AG10803 (cell line): ENCODE data around the gene DPH2.

Experiments used
- DNase-seq: peaks from one replicate; pipeline ENCODE4 v3.0.0; 2010; ENCODE audit warnings: low read depth
- H3K4me3 ChIP-seq: 2 replicates; pipeline ENCODE4 v1.5.1; 2011; ENCODE audit warnings: mild to moderate bottlenecking, low read length, control low read depth
- CTCF ChIP-seq: conservative IDR thresholded peaks from 2 replicates; pipeline ENCODE4 v1.5.1; 2011; ENCODE audit warnings: mild to moderate bottlenecking, low read length, control low read depth, inconsistent platforms

DPH2 gene

GRCh38 chr1:43976045-43976444 lies 6.2 kb downstream of the DPH2 start:
- peak overlapping the region; percentile 90 for H3K4me3 ChIP-seq
- no peak for DNase-seq

GRCh38 chr1:43976890-43977289 lies 7.1 kb downstream of the DPH2 start:
- peak overlapping the region; percentile 90; the same call in 1 of the 2 replicates for H3K4me3 ChIP-seq
- no peak for TF ChIP-seq CTCF
- no peak for DNase-seq

More at GRCh38 chr1:43976045-43976444, 6.2 kb downstream of the DPH2 start:
- TF ChIP-seq CTCF, result peak; percentile 24

GRCh38 chr1:43977376-43978263 lies 7.8 kb downstream of the DPH2 start:
- no peak for TF ChIP-seq CTCF
- no peak for DNase-seq
- peak overlapping the region; percentile 70 for H3K4me3 ChIP-seq

GRCh38 chr1:43978264-43978550 lies 8.4 kb downstream of the DPH2 start:
- DNase-seq, result no peak
- H3K4me3 ChIP-seq, result peak overlapping the region; percentile 70
- no peak for TF ChIP-seq CTCF

- no peak for TF ChIP-seq CTCF
- peak; percentile 28 for DNase-seq
- peak within 1 kb of the TSS; percentile 79 for H3K4me3 ChIP-seq
Observed at GRCh38 chr1:43978551-43979260, 8.9 kb downstream of the DPH2 start, which contains the start of gene B4GALT2. Gene B4GALT2, plus strand, starts transcription at chr1:43979210. Its CDS starts 1,951 bp downstream, at chr1:43981161.

GRCh38 chr1:43979261-43979527 lies 9.4 kb downstream of the DPH2 start:
- peak overlapping the region; percentile 79 for H3K4me3 ChIP-seq
- DNase-seq, result no peak
- no peak for TF ChIP-seq CTCF
